ENCODE data around the gene CACNB1. TPM values are rescaled to one million over a fixed set of nuclear protein-coding genes. Genes with fewer than 3 reads are reported as not detected.
A peak's percentile ranks its signal among the peaks of the same experiment; 100 is the strongest.

Gene CACNB1
- total and polyA plus RNA-seq, 2 of the 4 experiments (the other 2 are of a cell fraction), result 2.5 to 8.6 TPM

GRCh38 chr17:39144416-39144840 is 53.0 kb downstream of the CACNB1 start:
- Histone ChIP-seq H2BK15ac (ENCODE audit: low read depth, low read length) (peak overlapping the region; percentile 42; the same call in 2 of the 3 replicates), H3K18ac (ENCODE audit: low read depth, low read length) (peak overlapping the region; percentile 42; the same call in 1 of the 2 replicates), H3K14ac (replicated peaks; ENCODE audit: low read depth, low read length) (peak overlapping the region; percentile 48), H3K9me3 (ENCODE audit: control insufficient read depth, insufficient read depth, low read length) (no peaks in the 10 kb centered on the region), H4K8ac (ENCODE audit: low read depth in 2 of 2, low read length in 2 of 2) (peak overlapping the region; percentile 35 to 53; a peak in 3 of 4 replicates), H3K79me1 (ENCODE audit: low read depth in 1 of 2, low read length in 2 of 2) (no peaks in the 10 kb centered on the region), H3K23ac (ENCODE audit: low read depth, low read length) (no peak overlapping the region), H3K4me1 (ENCODE audit: control insufficient read depth, insufficient read depth, low read length) (peaks cover 9% of the 10 kb centered on the region), H2AFZ (replicated peaks; ENCODE audit: low read length, poor library complexity) (peak overlapping the region; percentile 79), H2BK5ac (ENCODE audit: low read depth, low read length, poor library complexity, severe bottlenecking) (peak overlapping the region; percentile 64), H3K9ac (ENCODE audit: low read depth, low read length) (no peak overlapping the region), H3K36me3 (ENCODE audit: control insufficient read depth, insufficient read depth, low read length) (no peaks in the 10 kb centered on the region), H3K27me3 (ENCODE audit: control insufficient read depth, insufficient read depth, low read length) (peaks cover 5% of the 10 kb centered on the region; the same call in 1 of the 2 replicates), H4K5ac (ENCODE audit: low read depth, low read length) (peak overlapping the region; percentile 44; the same call in 1 of the 2 replicates), H2AK9ac (replicated peaks; ENCODE audit: low read depth, low read length, poor library complexity) (no peak overlapping the region), H3K27ac (ENCODE audit: insufficient read depth, low read length) (no peak overlapping the region), H3K9me1 (ENCODE audit: insufficient read depth, low read length) (peaks cover 11% of the 10 kb centered on the region), H4K20me1 (ENCODE audit: insufficient read depth, low read length) (no peaks in the 10 kb centered on the region), H2BK20ac (ENCODE audit: low read depth, low read length) (peak overlapping the region; percentile 59), H2AK5ac (ENCODE audit: low read depth, low read length) (peak overlapping the region; percentile 61), H3K4ac (ENCODE audit: low read depth, low read length) (peak overlapping the region; percentile 67; the same call in 1 of the 2 replicates), H3K4me2 (ENCODE audit: low read depth, low read length) (no peak overlapping the region), H3K56ac (ENCODE audit: extremely low read depth, insufficient read depth, low read length) (no peak overlapping the region), H2BK120ac (ENCODE audit: low read depth, low read length) (peak overlapping the region; percentile 53; the same call in 1 of the 2 replicates), H3K4me3 (ENCODE audit: insufficient read depth, low read depth, low read length) (no peak overlapping the region), H4K91ac (ENCODE audit: insufficient read depth, low read depth, low read length) (peak overlapping the region; percentile 58)
- 43% methylated on average over 6 of the region's 9 CpGs; no CpG with 5 or more reads in 1 of the 2 experiments for WGBS, 2 experiments (ENCODE audit: extremely low coverage in 2 of 2, insufficient read length in 1 of 2)
- ATAC-seq (ENCODE audit: low read depth) (peak; percentile 52; the same call in 1 of the 2 replicates), DNase-seq (peak; percentile 94)
- intact Hi-C loops (cut with micrococcal nuclease), result no loop called here
- in situ Hi-C loops (cut with MboI; ENCODE audit: low sequenced_read_pairs), result no loop called here
- CTCF ChIA-PET, result no interaction called here
- dilution Hi-C loops (cut with HindIII; ENCODE audit: low sequenced_read_pairs, unreplicated experiment), result no loop called here
- POLR2A ChIA-PET (ENCODE audit: unreplicated experiment), result no interaction called here
- BruUV-seq (replicated peaks), result no TSS peak
- TF ChIP-seq ELK1 (IDR thresholded peaks at IDR 0.05; ENCODE audit: borderline replicate concordance, low read depth, low read length) (no peak), CEBPB (IDR thresholded peaks at IDR 0.05; ENCODE audit: low read depth, low read length) (no peak), USF2 (IDR thresholded peaks at IDR 0.05; ENCODE audit: low read depth, low read length) (peak; percentile 87), RCOR1 (IDR thresholded peaks at IDR 0.05; ENCODE audit: insufficient replicate concordance, low read length) (no peak), FOS (IDR thresholded peaks at IDR 0.05; ENCODE audit: low read depth, low read length) (peak; percentile 43; the same call in 1 of the 2 replicates), MAZ (IDR thresholded peaks at IDR 0.05; ENCODE audit: borderline replicate concordance, low read depth, low read length) (no peak), CTCF (conservative IDR thresholded peaks at IDR 0.05; ENCODE audit: low read depth, low read length) (no peak), MXI1 (IDR thresholded peaks at IDR 0.05; ENCODE audit: borderline replicate concordance, low read depth, low read length) (no peak), BHLHE40 (IDR thresholded peaks at IDR 0.05; ENCODE audit: low read depth, low read length) (peak; percentile 94), SMC3 (IDR thresholded peaks at IDR 0.05; ENCODE audit: low read depth, low read length) (no peak)

All from IMR-90 (cell line).